Right lobe of liver (tissue), 4 donors: ENCODE results near the gene PCYT1B.

ENCODE experiments used
- CTCF ChIP-seq, 4 donors: fragments of 200-600 bp in 3 of 4; fragments of 450-650 bp in 1 of 4; IDR thresholded peaks; one replicate each; pipeline versions ENCODE4 v1.5.1 to v1.8.0; 2016 to 2022; ENCODE audit warnings: antibody characterized with exemption in 4 of 4, mild to moderate bottlenecking in 2 of 4
- POLR2A ChIP-seq: fragments of 450-650 bp; IDR thresholded peaks from one replicate; pipeline ENCODE4 v1.6.1; 2017; ENCODE audit warnings: antibody characterized with exemption, mild to moderate bottlenecking
- donor health status: DM: no; HTN: no; CAD: no.
- donor health status: DM: no; HTN: no; CAD: no.
- donor health status: DM: no; HTN: yes; CAD: no.

DNA sequence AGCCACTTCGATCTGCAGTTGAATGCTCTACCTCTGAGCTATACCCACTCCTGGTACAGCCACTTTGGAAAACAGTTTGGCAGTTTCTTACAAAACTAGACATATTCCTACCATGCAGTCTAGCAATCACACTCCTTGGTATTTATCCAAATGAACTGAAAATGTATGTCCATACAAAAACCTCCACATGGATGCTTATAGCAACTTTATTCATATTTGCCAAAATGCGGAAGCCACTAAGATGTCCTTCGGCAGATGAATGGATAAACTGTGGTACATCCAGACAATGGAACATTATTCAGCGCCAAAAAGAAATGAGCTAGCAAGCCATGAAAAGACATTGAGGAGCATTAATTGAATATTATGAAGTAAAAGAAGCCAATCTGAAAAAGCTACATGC lies 45.3 kb downstream of the PCYT1B start:
- TF ChIP-seq POLR2A: no peak
- TF ChIP-seq CTCF (IDR thresholded peaks at IDR 0.05): no peak
